GM23338 (cell line): Measurements from ENCODE around the gene PRDX6. TPM values are rescaled to one million over a fixed set of nuclear protein-coding genes. Genes with fewer than 3 reads are reported as not detected.

ENCODE experiments used
- ATAC-seq: fragments of 200-7000 bp; cut with Tn5 transposase; 3 replicates; pipeline ENCODE4 v1.9.1; 2020
- DNase-seq: peaks from one replicate; pipeline ENCODE4 v3.0.0-alpha.2; 2015; ENCODE audit warnings: low spot score
- H2AFZ ChIP-seq: fragments of 200-600 bp; sonication (generic); 2 replicates; pipeline ENCODE4 v1.8.0; 2016; ENCODE audit warnings: antibody characterized with exemption, mild to moderate bottlenecking, moderate library complexity
- H3F3A ChIP-seq: fragments of 200-600 bp; sonication (generic); replicated peaks from 2 replicates; pipeline ENCODE4 v1.8.0; 2017; ENCODE audit warnings: antibody characterized with exemption, mixed run types, low read depth
- H3K27ac ChIP-seq: fragments of 200-600 bp; sonication (generic); 2 replicates; pipeline ENCODE4 v1.6.1; 2016; ENCODE audit warnings: low read depth
- H3K27me3 ChIP-seq: fragments of 200-600 bp; sonication (generic); 2 replicates; pipeline ENCODE4 v1.8.0; 2016; ENCODE audit warnings: mild to moderate bottlenecking, mixed run types, moderate library complexity; ENCODE audit not compliant: insufficient read depth
- H3K36me3 ChIP-seq: fragments of 200-600 bp; sonication (generic); 2 replicates; pipeline ENCODE4 v1.8.0; 2016; ENCODE audit warnings: mild to moderate bottlenecking; ENCODE audit not compliant: insufficient read depth
- H3K4me1 ChIP-seq: fragments of 200-600 bp; sonication (generic); 2 replicates; pipeline ENCODE4 v1.8.0; 2016; ENCODE audit warnings: mild to moderate bottlenecking, moderate library complexity; ENCODE audit not compliant: insufficient read depth
- H3K4me2 ChIP-seq: fragments of 200-600 bp; sonication (generic); 2 replicates; pipeline ENCODE4 v1.7.1; 2017; ENCODE audit warnings: mixed run types
- H3K4me3 ChIP-seq: fragments of 200-600 bp; sonication (generic); 2 replicates; pipeline ENCODE4 v1.6.1; 2016; ENCODE audit warnings: mixed run types
- H3K79me2 ChIP-seq: fragments of 200-600 bp; sonication (generic); replicated peaks from 2 replicates; pipeline ENCODE4 v1.8.0; 2017; ENCODE audit warnings: mild to moderate bottlenecking; ENCODE audit not compliant: insufficient read depth
- H3K9me2 ChIP-seq: fragments of 200-600 bp; sonication (generic); 2 replicates; pipeline ENCODE4 v1.8.0; 2017; ENCODE audit not compliant: insufficient read depth
- H4K20me1 ChIP-seq: fragments of 200-600 bp; sonication (generic); replicated peaks from 2 replicates; pipeline ENCODE4 v1.8.0; 2017; ENCODE audit warnings: mild to moderate bottlenecking; ENCODE audit not compliant: insufficient read depth
- H3K27ac Mint-ChIP-seq: 2 replicates; pipeline ENCODE4 v1.8.0; 2020; ENCODE audit warnings: inconsistent platforms, mild to moderate bottlenecking, moderate library complexity, mixed read lengths
- H3K27me3 Mint-ChIP-seq: 3 replicates; pipeline ENCODE4 v1.8.0; 2022; ENCODE audit warnings: low read depth, mild to moderate bottlenecking, moderate library complexity, mixed read lengths, inconsistent platforms; ENCODE audit not compliant: insufficient read depth, poor library complexity
- H3K36me3 Mint-ChIP-seq: 3 replicates; pipeline ENCODE4 v1.8.0; 2021; ENCODE audit warnings: low read depth, mild to moderate bottlenecking, inconsistent platforms, moderate library complexity, mixed read lengths
- H3K4me1 Mint-ChIP-seq: 3 replicates; pipeline ENCODE4 v1.8.0; 2020; ENCODE audit warnings: mild to moderate bottlenecking, inconsistent platforms, mixed read lengths
- H3K4me3 Mint-ChIP-seq: 3 replicates; pipeline ENCODE4 v1.8.0; 2021; ENCODE audit warnings: moderate library complexity, mild to moderate bottlenecking, inconsistent platforms, mixed read lengths
- H3K9me3 Mint-ChIP-seq: 3 replicates; pipeline ENCODE4 v1.8.0; 2020; ENCODE audit warnings: moderate library complexity, mild to moderate bottlenecking, inconsistent platforms, mixed read lengths
- CTCF ChIP-seq, 2 experiments: fragments of 200-600 bp in 1 of 2; sonication (generic) in 1 of 2; conservative IDR thresholded peaks; 2 replicates each; pipeline versions ENCODE4 v1.5.1 to v1.6.1; 2016 to 2017; ENCODE audit warnings: antibody characterized with exemption in 2 of 2, low read depth in 2 of 2, mild to moderate bottlenecking in 2 of 2, moderate library complexity in 1 of 2
- EZH2 ChIP-seq: fragments of 200-600 bp; sonication (generic); IDR thresholded peaks from one replicate; pipeline ENCODE4 v1.8.0; 2017; ENCODE audit warnings: antibody characterized with exemption, mild to moderate bottlenecking, low read depth; ENCODE audit not compliant: unreplicated experiment
- POLR2AphosphoS5 ChIP-seq: IDR thresholded peaks from 2 replicates; pipeline ENCODE4 v1.6.1; 2016; ENCODE audit warnings: antibody characterized with exemption, low read depth
- ZNF114 ChIP-seq: fragments of 250-450 bp; sonication (Bioruptor Pico); IDR thresholded peaks from 2 replicates; pipeline ENCODE4 v1.5.0; 2020; ENCODE audit warnings: mild to moderate bottlenecking, moderate library complexity
- long read RNA-seq: library from polyadenylated mRNA; unstranded; transcript quantifications from one replicate; pipeline ENCODE4 v2.0.0, GENCODE V29; 2020; ENCODE audit not compliant: unreplicated experiment
- polyA plus RNA-seq: library from polyadenylated mRNA; unstranded; fragments of >200 nt; fragmentation: Nextera tagmentation; extraction: Ambion mirVana; gene quantifications from 2 replicates; pipeline ENCODE4 v1.2.1, GENCODE V29; 2016
- total RNA-seq: library from RNA; depleted of rRNA; stranded (reverse); fragments of >200 nt; shearing (Covaris generic); gene quantifications from 2 replicates; pipeline ENCODE4 v1.2.3, GENCODE V29; 2014; rRNA removed

PRDX6 gene
- total RNA-seq (448 and 516 TPM in 2 replicates), polyA plus RNA-seq (726 and 746 TPM in 2 replicates)
- long read RNA-seq, transcript PRDX6-201 (5 exons, 1,751 nt) = major isoform, 525 of 561 reads
- long read RNA-seq, transcript PRDX6-203 (4 exons, 859 nt) = minor isoform, 6 of 561 reads
- long read RNA-seq, partial matches to known transcripts = 0 of 561 reads
- long read RNA-seq, other reads (novel, unspliced or antisense) = 29 of 561 reads

- Mint-ChIP-seq H3K4me3 (peak within 1 kb of the TSS; percentile 90), H3K4me1 (peaks cover 24% of the 10 kb centered on the region)
- peak; percentile 92 for DNase-seq
Observed at GRCh38 chr1:173477286-173478093, at the start of gene PRDX6. PRDX6 (plus strand) TSS chr1:173477335; CDS start chr1:173477398, 63 bp downstream.

GRCh38 chr1:173429471-173430402 is 47.4 kb upstream of the PRDX6 start:
- H3K4me3 ChIP-seq = peak overlapping the region; percentile 5
- no peaks in the 10 kb centered on the region for H3F3A ChIP-seq
- no peaks in the 10 kb centered on the region for H4K20me1 ChIP-seq
- H3K9me3 Mint-ChIP-seq = no peaks in the 10 kb centered on the region
- no peaks in the 10 kb centered on the region for H3K9me2 ChIP-seq
- peaks cover 39% of the 10 kb centered on the region for H3K4me1 Mint-ChIP-seq
- H2AFZ ChIP-seq = peak overlapping the region; percentile 12; the same call in 1 of the 2 replicates
- H3K27me3 ChIP-seq = no peaks in the 10 kb centered on the region
- ATAC-seq = peak; percentile 92
- H3K4me2 ChIP-seq = peak overlapping the region; percentile 26
- peak; percentile 82 for DNase-seq
- H3K4me3 Mint-ChIP-seq = peak overlapping the region; percentile 60
- H3K27me3 Mint-ChIP-seq = no peaks in the 10 kb centered on the region
- peak overlapping the region; percentile 94 for H3K27ac Mint-ChIP-seq
- peaks cover 38% of the 10 kb centered on the region for H3K4me1 ChIP-seq
- H3K36me3 ChIP-seq = no peaks in the 10 kb centered on the region
- H3K27ac ChIP-seq = peak overlapping the region; percentile 84
- H3K36me3 Mint-ChIP-seq = peaks cover 2% of the 10 kb centered on the region; the same call in 1 of the 3 replicates
- 0 out of 2 replicates have a peak, but pooled peaks have one; percentile 41 for TF ChIP-seq POLR2AphosphoS5
- TF ChIP-seq CTCF (conservative IDR thresholded peaks at IDR 0.05; ENCODE audit: low read depth in 2 of 2) = peak; percentile 83
- no peak for TF ChIP-seq ZNF114 (CRISPR knock-in tag)
- no peaks in the 10 kb centered on the region for H3K79me2 ChIP-seq

More at GRCh38 chr1:173477286-173478093, at the start of gene PRDX6:
- Mint-ChIP-seq H3K27ac (peak within 1 kb of the TSS; percentile 96), H3K36me3 (peaks cover 60% of the 10 kb centered on the region), H3K9me3 (no peaks in the 10 kb centered on the region; the same call in 2 of the 3 replicates), H3K27me3 (peaks cover 7% of the 10 kb centered on the region)
- peak; percentile 73 for ATAC-seq
- Histone ChIP-seq H3K36me3 (peaks cover 35% of the 10 kb centered on the region), H2AFZ (peak within 1 kb of the TSS; percentile 87), H3K4me3 (peak within 1 kb of the TSS; percentile 96), H3K27me3 (no peaks in the 10 kb centered on the region), H4K20me1 (peaks cover 30% of the 10 kb centered on the region), H3K27ac (peak within 1 kb of the TSS; percentile 93), H3F3A (no peaks in the 10 kb centered on the region), H3K4me1 (peaks cover 31% of the 10 kb centered on the region), H3K79me2 (peaks cover 91% of the 10 kb centered on the region), H3K9me2 (0 out of 2 replicates have a peak, but pooled peaks cover 4% of the 10 kb centered on the region), H3K4me2 (peak within 1 kb of the TSS; percentile 99)
- TF ChIP-seq POLR2AphosphoS5 (peak; percentile 94), EZH2 (no peak)
